NCI-H2227 (cell line): ENCODE results near the gene LIN28A.
A peak's percentile ranks its signal among the peaks of the same experiment; 100 is the strongest.
"Not testable (repeated sequence)": the region's sequence is repeated elsewhere in the genome, so short reads cannot be mapped to it uniquely, and the experiment has no call there.

Source experiments
- DNase-seq: peaks from one replicate; lab custom pipeline; 2025; ENCODE audit not compliant: unreplicated experiment; lab: John Stamatoyannopoulos, UW

LIN28A gene, protein sequence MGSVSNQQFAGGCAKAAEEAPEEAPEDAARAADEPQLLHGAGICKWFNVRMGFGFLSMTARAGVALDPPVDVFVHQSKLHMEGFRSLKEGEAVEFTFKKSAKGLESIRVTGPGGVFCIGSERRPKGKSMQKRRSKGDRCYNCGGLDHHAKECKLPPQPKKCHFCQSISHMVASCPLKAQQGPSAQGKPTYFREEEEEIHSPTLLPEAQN

DNA sequence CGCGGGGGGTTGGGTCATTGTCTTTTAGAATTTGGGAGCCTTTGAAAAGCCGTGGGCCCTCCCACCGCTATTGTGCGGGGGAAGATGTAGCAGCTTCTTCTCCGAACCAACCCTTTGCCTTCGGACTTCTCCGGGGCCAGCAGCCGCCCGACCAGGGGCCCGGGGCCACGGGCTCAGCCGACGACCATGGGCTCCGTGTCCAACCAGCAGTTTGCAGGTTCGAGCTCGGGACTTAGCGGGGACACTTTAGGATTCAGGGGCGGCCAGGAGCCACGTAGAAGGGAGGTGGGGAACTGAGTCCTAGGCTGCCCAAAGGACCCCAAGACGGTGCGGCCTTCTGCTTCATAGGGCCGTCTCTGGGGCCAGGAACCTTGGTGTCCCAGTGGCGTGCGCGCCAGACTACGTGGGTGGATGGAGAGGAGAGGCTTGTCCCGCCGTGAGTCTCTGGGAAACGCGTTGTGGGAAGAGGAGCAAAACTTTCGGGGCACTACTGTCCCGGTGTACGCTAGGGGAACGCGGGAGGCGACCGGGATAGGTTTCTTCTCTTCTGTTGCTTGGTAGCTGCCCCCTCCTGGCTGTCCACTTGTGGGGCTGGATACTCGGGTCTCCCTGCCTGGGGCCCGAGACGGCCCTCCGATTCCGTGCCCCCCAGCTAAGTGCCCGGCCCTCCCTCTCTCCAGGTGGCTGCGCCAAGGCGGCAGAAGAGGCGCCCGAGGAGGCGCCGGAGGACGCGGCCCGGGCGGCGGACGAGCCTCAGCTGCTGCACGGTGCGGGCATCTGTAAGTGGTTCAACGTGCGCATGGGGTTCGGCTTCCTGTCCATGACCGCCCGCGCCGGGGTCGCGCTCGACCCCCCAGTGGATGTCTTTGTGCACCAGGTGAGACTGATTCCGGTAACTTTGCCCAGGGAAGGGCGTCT, at the start of gene LIN28A:
Gene LIN28A, plus strand, starts transcription at position 112 of the 918 bp plus-strand sequence. Its CDS starts 75 bp downstream, at position 187.
- DNase-seq = peak; percentile 49

DNA sequence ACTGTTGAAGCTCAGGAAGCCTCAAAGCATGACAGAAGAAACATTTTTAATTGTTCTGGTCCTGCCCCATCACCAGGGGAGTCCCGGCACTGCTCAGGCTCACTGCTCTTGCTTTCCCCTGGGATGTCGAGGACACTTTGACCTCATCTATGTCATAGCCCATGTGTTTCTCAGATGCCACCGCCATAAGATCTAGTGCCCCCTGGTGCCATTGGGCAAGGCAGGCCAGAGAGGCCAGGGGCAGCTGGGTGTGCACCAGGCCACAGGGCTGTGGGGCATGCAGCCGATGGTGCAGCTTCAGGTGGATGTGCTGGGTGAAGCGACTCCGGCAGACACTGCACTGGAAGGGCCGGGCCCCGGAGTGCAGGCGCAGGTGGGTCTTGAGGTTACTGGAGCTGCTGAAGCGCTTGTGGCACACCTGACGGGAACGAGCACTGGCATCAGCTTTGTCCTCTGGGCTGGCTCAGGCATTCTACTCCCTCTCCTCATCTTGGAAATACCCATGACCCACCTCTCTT, 49.0 kb upstream of the LIN28A start:
- no peak for DNase-seq

- DNase-seq = no peak
Measured at GRCh38 chr1:26362331-26362730, 48.3 kb upstream of the LIN28A start.

- DNase-seq = no peak
Measured at GRCh38 chr1:26363549-26364448, 46.8 kb upstream of the LIN28A start.

- no peak for DNase-seq
Measured at GRCh38 chr1:26364956-26365355, 45.7 kb upstream of the LIN28A start.

GRCh38 chr1:26367441-26367840, 43.2 kb upstream of the LIN28A start:
- no peak for DNase-seq

- no peak for DNase-seq
Measured at GRCh38 chr1:26368006-26368405, 42.6 kb upstream of the LIN28A start.

- DNase-seq = no peak
Measured at GRCh38 chr1:26368486-26368885, 42.1 kb upstream of the LIN28A start.

DNA sequence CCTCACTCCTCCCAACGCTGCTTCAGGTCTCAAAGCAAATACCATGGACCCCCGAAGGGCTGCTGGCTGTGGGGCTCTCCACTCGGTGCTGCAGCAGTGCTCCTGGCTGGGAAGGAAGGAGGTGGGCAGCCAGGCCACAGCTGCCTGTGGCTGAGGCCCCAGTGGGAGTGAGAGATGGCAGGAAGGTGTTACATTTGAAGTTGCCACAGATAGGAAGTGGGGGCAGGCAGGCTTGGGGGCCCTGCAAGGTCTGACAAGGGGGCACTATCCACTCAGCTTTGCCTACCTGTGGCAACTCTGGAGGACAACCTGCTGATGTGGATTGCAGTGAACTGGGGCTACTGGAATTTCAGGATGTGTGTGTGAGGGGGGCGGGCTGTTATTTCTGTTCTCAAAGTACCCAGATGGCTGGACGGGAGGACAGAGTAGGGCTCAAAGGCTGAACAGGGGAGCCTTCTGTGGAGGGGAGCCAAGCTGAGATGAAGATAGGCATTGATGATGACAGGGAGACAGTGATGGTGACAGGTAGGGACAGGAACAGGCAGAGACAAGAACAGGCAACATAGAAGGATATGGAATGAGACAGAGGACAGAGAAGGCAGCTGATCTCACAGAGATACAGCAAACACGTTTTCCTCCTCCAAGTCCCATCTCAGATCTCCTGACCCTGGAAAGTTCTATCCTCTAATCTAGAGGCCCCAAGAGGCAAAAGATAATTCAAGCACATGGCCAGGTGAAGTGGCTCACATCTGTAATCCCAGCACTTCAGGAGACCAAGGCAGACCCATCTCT, 39.8 kb upstream of the LIN28A start:
- no peak for DNase-seq

DNA sequence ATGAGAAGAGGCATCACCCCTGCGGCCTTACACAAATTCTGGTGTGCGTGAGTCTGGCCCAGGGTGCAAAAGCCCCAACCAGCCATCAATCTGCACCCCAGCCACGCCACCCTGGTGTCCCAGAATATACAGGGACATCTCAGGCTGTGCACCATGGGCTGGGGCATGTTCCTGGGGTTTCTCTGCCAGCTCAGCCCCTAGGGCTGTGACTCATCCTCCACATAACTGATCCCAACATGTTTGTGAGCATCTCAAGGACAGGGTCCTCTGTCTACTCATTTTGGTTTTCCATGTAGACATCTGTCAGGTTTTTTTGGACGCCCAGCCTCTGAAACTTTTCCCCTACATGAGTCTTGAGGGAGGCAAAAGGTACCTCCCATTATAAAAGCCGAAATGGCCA, 38.6 kb upstream of the LIN28A start:
- DNase-seq = no peak

DNA sequence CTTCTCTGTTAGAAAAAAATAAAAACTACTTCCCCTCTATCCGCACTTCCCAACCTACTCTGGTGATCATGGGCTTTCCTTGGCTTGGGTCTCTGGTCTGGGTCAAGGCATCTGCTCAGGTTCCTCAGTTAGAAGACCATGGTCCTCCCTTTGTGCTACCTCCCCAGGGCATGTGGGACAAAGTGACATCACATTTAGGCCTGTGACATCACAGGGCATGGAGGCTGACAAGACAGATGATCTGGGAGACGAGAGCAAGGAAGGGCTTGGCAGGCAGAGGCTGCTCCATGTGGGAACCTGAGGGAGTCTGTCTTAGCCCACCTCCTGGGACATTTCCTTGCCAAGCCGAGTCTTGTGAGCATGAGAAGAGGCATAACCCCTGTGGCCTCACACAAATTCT, 38.0 kb upstream of the LIN28A start, which contains the start of gene ZNF683:
Gene ZNF683, minus strand, starts transcription at position 140 of the 400 bp plus-strand sequence. CDS start 4,179 bp downstream, outside the sequence.
- not testable (repeated sequence) for DNase-seq

GRCh38 chr1:26373281-26373680, 37.3 kb upstream of the LIN28A start:
- DNase-seq = no peak

DNA sequence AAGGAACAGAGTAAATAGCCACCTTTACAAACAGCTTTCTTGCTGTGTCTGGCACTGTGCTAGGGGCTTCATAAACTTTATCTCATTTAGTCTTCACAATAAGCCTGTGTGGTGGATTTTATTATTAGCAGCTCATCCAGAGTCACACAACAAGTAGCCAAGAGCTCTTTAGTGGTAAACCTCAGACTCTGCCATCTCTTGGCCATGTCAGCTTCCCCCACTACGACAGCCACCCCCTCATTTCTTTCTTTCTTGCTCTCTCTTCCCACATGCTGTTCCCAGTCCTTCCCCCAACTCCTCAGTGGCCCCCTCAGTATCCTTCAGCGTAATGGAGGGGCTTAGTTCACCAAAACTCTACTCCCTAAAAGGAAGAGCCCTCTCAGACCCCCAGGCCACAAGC, 36.8 kb upstream of the LIN28A start:
- no peak for DNase-seq

GRCh38 chr1:26374361-26374760, 36.3 kb upstream of the LIN28A start:
- not testable (repeated sequence) for DNase-seq

DNA sequence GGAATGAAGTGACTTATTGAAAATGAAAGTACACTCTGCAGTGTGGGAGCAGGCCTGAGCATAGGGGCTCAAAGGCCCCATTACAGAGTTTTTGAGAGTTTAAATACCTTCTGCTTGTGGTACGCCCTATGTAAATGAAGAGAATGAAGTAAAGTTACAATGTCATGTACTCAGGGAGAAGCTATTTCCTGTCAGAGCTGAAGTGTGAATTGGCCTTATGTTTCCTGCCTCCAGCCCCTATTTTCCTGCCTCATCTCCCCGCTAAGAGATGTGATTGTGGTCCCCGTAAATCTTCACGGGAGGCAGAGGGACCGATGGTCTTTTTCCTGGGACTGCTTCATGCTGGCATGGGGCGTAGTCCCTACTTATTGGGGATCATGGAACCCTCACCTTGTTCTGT, 35.5 kb upstream of the LIN28A start:
- no peak for DNase-seq

DNA sequence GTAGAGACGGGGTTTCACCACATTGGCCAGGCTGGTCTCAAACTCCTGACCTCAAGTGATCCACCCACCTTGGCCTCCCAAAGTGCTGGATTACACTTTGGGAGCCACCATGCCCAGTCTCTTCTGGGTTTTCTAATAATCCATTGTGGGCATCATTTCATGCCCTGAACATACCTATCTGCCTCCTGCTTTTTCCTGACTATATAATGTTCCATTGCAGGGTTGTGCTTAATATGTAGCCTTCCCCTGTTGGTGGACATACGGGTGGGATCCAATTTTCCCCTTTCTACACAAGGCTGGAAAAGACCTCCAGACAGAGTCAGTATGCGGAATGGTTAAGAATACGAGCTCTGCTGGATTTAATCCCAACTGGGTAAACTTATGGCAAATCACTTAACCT, 34.6 kb upstream of the LIN28A start:
- DNase-seq = no peak

DNA sequence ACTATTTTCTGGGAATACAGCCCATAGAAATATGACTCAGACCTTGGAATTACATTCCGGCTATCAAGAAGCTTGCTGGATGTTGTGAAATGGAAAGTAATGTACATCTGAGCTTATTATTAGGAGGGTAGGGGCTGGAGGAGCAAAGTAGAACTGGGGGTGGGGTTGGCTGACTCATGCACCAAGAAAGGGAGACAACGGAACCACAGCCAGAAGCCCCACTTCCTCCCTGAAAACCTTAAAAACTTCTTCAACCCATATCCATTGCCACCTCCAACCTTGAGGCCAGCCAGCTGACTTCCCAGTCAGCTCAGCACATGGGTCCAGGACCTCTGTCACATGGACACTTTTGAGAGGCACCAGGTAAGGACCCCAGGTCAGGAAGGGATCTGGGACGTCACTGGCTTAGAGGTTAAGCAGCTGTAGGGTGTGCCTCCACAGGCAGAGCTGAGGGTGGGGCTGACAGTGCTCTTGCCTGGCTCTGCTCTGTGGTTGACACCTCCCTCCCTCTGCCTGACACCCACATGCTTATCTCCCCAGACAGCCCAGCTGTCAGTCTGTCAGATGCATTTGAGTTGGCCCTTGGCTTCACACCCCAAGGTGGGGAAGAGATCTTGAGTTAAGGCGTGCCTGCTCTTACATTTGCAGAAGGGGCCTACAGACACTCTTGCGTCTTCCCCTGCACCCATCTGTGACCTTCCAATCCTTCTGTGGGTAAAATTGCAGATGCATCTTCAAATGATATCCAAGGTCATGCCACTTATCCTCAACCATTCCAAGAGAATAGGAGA, 32.3 kb upstream of the LIN28A start:
- no peak for DNase-seq

- no peak for DNase-seq
Measured at GRCh38 chr1:26378879-26379251, 31.8 kb upstream of the LIN28A start.

DNA sequence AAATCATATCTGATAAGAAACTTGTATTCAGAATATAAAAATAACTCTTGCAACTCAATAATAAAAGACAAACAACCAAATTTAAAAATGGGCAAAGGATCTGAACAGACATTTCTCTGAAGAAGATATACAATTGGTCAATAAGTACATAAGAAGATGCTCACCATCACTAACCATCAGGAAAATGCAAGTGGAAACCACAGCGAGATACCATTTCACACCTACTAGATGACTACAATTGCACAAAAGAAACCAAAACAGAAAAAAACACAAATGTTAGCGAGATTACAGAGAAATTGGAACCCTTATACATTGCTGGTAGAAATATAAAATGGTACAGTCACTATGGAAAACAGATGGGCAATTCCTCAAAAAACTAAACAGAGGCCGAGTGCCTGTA, 26.5 kb upstream of the LIN28A start:
- DNase-seq = no peak
